ENCODE measurements around the gene STK32C. TPM values are rescaled to one million over a fixed set of nuclear protein-coding genes. Genes with fewer than 3 reads are reported as not detected.

The STK32C gene
- total and polyA plus RNA-seq, 2 experiments from 2014 or later: 17.5 to 23.8 TPM

DNA sequence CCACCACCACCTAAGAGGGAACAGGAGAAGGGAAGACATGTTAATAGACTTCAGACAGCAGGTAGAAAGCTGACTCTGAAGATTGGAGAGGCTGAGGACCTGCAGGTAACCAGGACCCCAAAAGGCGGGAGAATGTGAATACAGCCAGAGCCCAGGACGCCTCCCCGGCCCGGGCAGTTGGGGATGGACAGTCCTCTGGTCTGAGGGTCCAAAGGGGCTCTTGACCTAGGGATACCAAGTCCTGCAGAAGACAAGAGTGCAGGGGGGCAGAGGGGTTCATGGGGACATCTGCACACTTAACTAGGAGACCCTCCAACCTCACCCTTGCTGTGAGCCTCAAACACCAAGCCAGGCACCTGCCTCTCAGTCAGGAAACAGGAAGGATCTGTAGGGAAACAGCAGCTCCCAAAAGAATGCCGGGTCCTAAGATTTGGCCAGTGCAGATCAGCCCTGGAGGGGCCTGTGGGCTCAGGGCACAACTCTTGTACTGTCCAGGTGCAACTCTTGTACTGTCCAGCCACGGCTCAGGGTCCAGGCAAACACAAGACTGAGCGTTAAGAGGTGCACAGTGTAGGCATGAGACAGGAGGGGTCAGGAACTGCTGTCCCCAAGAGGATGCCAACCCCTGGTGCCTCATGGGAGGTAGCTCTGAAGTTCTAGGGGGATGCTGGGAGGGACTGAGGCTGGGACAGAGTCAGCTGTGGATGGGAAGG lies 2.3 kb upstream of the STK32C start:
- H3K9me3 ChIP-seq (ENCODE audit: low read depth): no peaks in the 10 kb centered on the region
- H3K27me3 ChIP-seq: peaks cover 66% of the 10 kb centered on the region
- no peak overlapping the region for H3K27ac ChIP-seq
- DNase-seq (ENCODE audit: low read depth in 1 of 2, low spot score in 1 of 2): no peak
- TF ChIP-seq CTCF (IDR thresholded peaks at IDR 0.05; ENCODE audit: low read depth, low read length): no peak
- no peaks in the 10 kb centered on the region for H3K4me1 ChIP-seq (ENCODE audit: low read depth)
- H3K36me3 ChIP-seq: no peaks in the 10 kb centered on the region
- no peak overlapping the region for H3K4me3 ChIP-seq

DNA sequence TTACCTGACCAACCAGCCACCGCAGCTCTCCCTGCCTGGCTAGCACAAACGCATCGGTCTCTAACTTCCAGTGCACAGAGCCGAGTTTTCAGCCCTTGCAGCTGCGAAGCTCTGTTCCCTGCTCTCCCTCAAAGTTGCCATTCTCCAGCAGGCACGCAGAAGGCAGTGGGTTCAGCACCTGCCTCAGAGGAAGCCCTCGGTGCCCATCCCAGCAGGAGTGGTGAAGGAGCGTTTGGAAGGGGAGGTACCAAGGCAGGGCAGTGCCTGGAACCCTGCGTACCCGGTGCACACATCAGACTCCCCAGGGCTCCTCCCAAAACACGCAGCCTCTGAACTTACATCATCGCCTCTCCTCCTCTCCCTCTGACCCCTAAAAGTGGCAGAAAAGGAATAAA lies 1.7 kb upstream of the STK32C start:
- Histone ChIP-seq H3K36me3 (no peaks in the 10 kb centered on the region), H3K4me1 (ENCODE audit: low read depth) (no peaks in the 10 kb centered on the region), H3K4me3 (no peak overlapping the region), H3K27ac (no peak overlapping the region), H3K9me3 (ENCODE audit: low read depth) (no peaks in the 10 kb centered on the region), H3K27me3 (peaks cover 71% of the 10 kb centered on the region)
- no peak for TF ChIP-seq CTCF (IDR thresholded peaks at IDR 0.05; ENCODE audit: low read depth, low read length)
- DNase-seq (ENCODE audit: low read depth in 1 of 2, low spot score in 1 of 2): no peak

- H3K36me3 ChIP-seq: no peaks in the 10 kb centered on the region
- no peak for TF ChIP-seq CTCF (IDR thresholded peaks at IDR 0.05; ENCODE audit: low read depth, low read length)
- no peak overlapping the region for H3K27ac ChIP-seq
- no peaks in the 10 kb centered on the region for H3K9me3 ChIP-seq (ENCODE audit: low read depth)
- H3K27me3 ChIP-seq: peaks cover 78% of the 10 kb centered on the region
- no peaks in the 10 kb centered on the region for H3K4me1 ChIP-seq (ENCODE audit: low read depth)
- peak in 1 of 2 donors; percentile 15 for DNase-seq (ENCODE audit: low read depth in 1 of 2, low spot score in 1 of 2)
- peak overlapping the region; percentile 64 for H3K4me3 ChIP-seq
Measured at GRCh38 chr10:132308587-132309470, 1.1 kb upstream of the STK32C start.

GRCh38 chr10:132306864-132307751 lies 642 bp downstream of the STK32C start:
- peak in 1 of 2 donors; percentile 43 for DNase-seq (ENCODE audit: low read depth in 1 of 2, low spot score in 1 of 2)
- no peak overlapping the region for H3K27ac ChIP-seq
- H3K4me1 ChIP-seq (ENCODE audit: low read depth): no peaks in the 10 kb centered on the region
- peak overlapping the region; percentile 64 for H3K4me3 ChIP-seq
- H3K9me3 ChIP-seq (ENCODE audit: low read depth): no peaks in the 10 kb centered on the region
- H3K27me3 ChIP-seq: peaks cover 78% of the 10 kb centered on the region
- H3K36me3 ChIP-seq: no peaks in the 10 kb centered on the region
- no peak for TF ChIP-seq CTCF (IDR thresholded peaks at IDR 0.05; ENCODE audit: low read depth, low read length)

DNA sequence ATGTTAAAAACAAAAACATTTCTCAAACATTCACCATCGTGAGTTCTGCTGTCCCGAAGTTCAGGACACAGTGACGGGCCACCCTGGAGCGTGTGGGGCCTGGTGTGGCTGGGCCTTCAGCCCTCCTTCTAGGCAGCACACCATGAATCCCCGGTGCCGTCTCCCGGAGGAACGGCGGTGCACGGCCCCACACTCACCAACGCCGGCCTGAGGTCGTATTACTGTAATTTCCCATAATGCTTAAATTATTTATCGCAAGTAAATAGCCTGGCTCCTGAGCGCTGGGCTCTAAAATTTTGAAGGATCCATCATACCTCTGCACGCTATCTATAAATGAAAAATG lies 1.4 kb downstream of the STK32C start:
- no peak for DNase-seq (ENCODE audit: low read depth in 1 of 2, low spot score in 1 of 2)
- H3K4me1 ChIP-seq (ENCODE audit: low read depth): no peaks in the 10 kb centered on the region
- no peak overlapping the region for H3K27ac ChIP-seq
- peaks cover 70% of the 10 kb centered on the region for H3K27me3 ChIP-seq
- H3K36me3 ChIP-seq: no peaks in the 10 kb centered on the region
- no peak overlapping the region for H3K4me3 ChIP-seq
- H3K9me3 ChIP-seq (ENCODE audit: low read depth): no peaks in the 10 kb centered on the region
- no peak for TF ChIP-seq CTCF (IDR thresholded peaks at IDR 0.05; ENCODE audit: low read depth, low read length)
